GM18909 (cell line): ENCODE data around the gene CRIP3.

Experiments used
- ATAC-seq: cut with Tn5 transposase; IDR thresholded peaks from one replicate; pipeline ENCODE4 v1.9.1; 2021; ENCODE audit warnings: mild to moderate bottlenecking; ENCODE audit not compliant: unreplicated experiment, poor library complexity

CRIP3 gene

GRCh38 chr6:43274916-43275597 lies 33.6 kb downstream of the CRIP3 start:
- ATAC-seq, result no peak

- ATAC-seq, result no peak
Observed at GRCh38 chr6:43274127-43274915, 34.3 kb downstream of the CRIP3 start.

- no peak for ATAC-seq
Observed at GRCh38 chr6:43273707-43274106, 34.9 kb downstream of the CRIP3 start.

GRCh38 chr6:43271944-43272343 lies 36.7 kb downstream of the CRIP3 start:
- no peak for ATAC-seq

GRCh38 chr6:43271103-43271815 lies 37.4 kb downstream of the CRIP3 start:
- no peak for ATAC-seq

- ATAC-seq, result no peak
Observed at GRCh38 chr6:43269273-43270007, 39.2 kb downstream of the CRIP3 start.

GRCh38 chr6:43268782-43269272 lies 39.8 kb downstream of the CRIP3 start:
- ATAC-seq, result no peak

GRCh38 chr6:43268355-43268700 lies 40.3 kb downstream of the CRIP3 start:
- ATAC-seq, result no peak

GRCh38 chr6:43267619-43268354 lies 40.8 kb downstream of the CRIP3 start:
- no peak for ATAC-seq

GRCh38 chr6:43265564-43265963 lies 43.1 kb downstream of the CRIP3 start:
- ATAC-seq, result no peak

GRCh38 chr6:43264599-43265145 lies 44.0 kb downstream of the CRIP3 start:
- no peak for ATAC-seq

GRCh38 chr6:43263314-43264178 lies 45.1 kb downstream of the CRIP3 start:
- ATAC-seq, result peak; percentile 76

GRCh38 chr6:43262780-43263313 lies 45.8 kb downstream of the CRIP3 start:
- ATAC-seq, result no peak

GRCh38 chr6:43262000-43262779 lies 46.4 kb downstream of the CRIP3 start:
- ATAC-seq, result no peak

- no peak for ATAC-seq
Observed at GRCh38 chr6:43261198-43261597, 47.4 kb downstream of the CRIP3 start.

- ATAC-seq, result no peak
Observed at GRCh38 chr6:43260791-43261190, 47.8 kb downstream of the CRIP3 start.

GRCh38 chr6:43258807-43259686 lies 49.6 kb downstream of the CRIP3 start:
- no peak for ATAC-seq
